HG03045 (cell line): ENCODE data around the gene XG.

Experiments
- ATAC-seq: cut with Tn5 transposase; IDR thresholded peaks from one replicate; pipeline ENCODE4 v1.9.1; 2021; ENCODE audit warnings: mild to moderate bottlenecking, moderate library complexity; ENCODE audit not compliant: unreplicated experiment

The XG gene

GRCh38 chrX:2862404-2862803 lies 110.6 kb downstream of the XG start:
- no peak for ATAC-seq

GRCh38 chrX:2863646-2864045 lies 111.8 kb downstream of the XG start:
- ATAC-seq, result no peak
